Measurements from ENCODE around the gene ELOVL1. TPM values are rescaled to one million over a fixed set of nuclear protein-coding genes. Genes with fewer than 3 reads are reported as not detected.
A peak's percentile ranks its signal among the peaks of the same experiment; 100 is the strongest.

ELOVL1 gene
- polyA plus RNA-seq, 2 of the 4 experiments (the other 2 are of a cell fraction): 105 to 124 TPM

GRCh38 chr1:43382027-43382779, 14.4 kb upstream of the ELOVL1 start:
- ATAC-seq (peak in 1 of 2 experiments; percentile 14; a peak in 2 of 6 replicates), DNase-seq (ENCODE audit: low read depth in 1 of 2, low spot score in 1 of 2) (no peak), FAIRE-seq (no peak)
- Histone ChIP-seq H3K27ac (no peak overlapping the region), H3K4me1 (no peaks in the 10 kb centered on the region), H3K4me3 (no peak overlapping the region), H3K4me2 (no peak overlapping the region), H3K9me3 (no peaks in the 10 kb centered on the region)
- POLR2A ChIA-PET: interaction anchor here (0.5 kb wide), 1 partner anchor 29 kb away, joined by 14 read pairs; no protein-coding TSS in a partner anchor
- CTCF ChIA-PET: interaction anchor here (0.6 to 3.1 kb wide), 4 partner anchors 14 to 155 kb away, joined by 3 to 16 read pairs (median 6); partner anchors contain the start of gene CDC20
- 82% methylated on average over 6 of the region's 6 CpGs for WGBS (ENCODE audit: missing lambda C conversion rate)
- TF ChIP-seq RNF2 (IDR thresholded peaks at IDR 0.05; ENCODE audit: borderline replicate concordance, low read depth) (no peak), CHD2 (IDR thresholded peaks at IDR 0.05; ENCODE audit: low read length, partially characterized antibody) (no peak), FOSL2 (IDR thresholded peaks at IDR 0.05) (no peak), FOSL2 (CRISPR knock-in tag; IDR thresholded peaks at IDR 0.05) (no peak), E2F6 (IDR thresholded peaks at IDR 0.05; ENCODE audit: borderline replicate concordance, low read depth) (no peak), EHF (CRISPR knock-in tag; IDR thresholded peaks at IDR 0.05) (no peak), MAFK (IDR thresholded peaks at IDR 0.05; ENCODE audit: partially characterized antibody) (no peak), TP53 (CRISPR knock-in tag; IDR thresholded peaks at IDR 0.05) (no peak), BCL3 (IDR thresholded peaks at IDR 0.05) (no peak), PBX3 (IDR thresholded peaks at IDR 0.05) (no peak), HOXA7 (CRISPR knock-in tag; IDR thresholded peaks at IDR 0.05) (no peak), CBX2 (IDR thresholded peaks at IDR 0.05; ENCODE audit: borderline replicate concordance, low read depth) (no peak), HDAC2 (IDR thresholded peaks at IDR 0.05) (no peak), ZFP36 (IDR thresholded peaks at IDR 0.05; ENCODE audit: borderline replicate concordance, partially characterized antibody) (no peak)

GRCh38 chr1:43381612-43382011, 13.8 kb upstream of the ELOVL1 start:
- ChIA-PET CTCF (interaction anchor here (0.6 to 3.1 kb wide), 3 partner anchors 24 to 155 kb away, joined by 3 to 16 read pairs (median 9); partner anchors contain the start of gene CDC20), POLR2A (interaction anchor here (0.5 kb wide), 1 partner anchor 28 kb away, joined by 14 read pairs; no protein-coding TSS in a partner anchor)
- FAIRE-seq (no peak), ATAC-seq (no peak), DNase-seq (ENCODE audit: low read depth in 1 of 2, low spot score in 1 of 2) (no peak)
- no peak overlapping the region for H3K4me2 ChIP-seq
- no peak for TF ChIP-seq CHD4 (IDR thresholded peaks at IDR 0.05; ENCODE audit: borderline replicate concordance)
- TF ChIP-seq RCOR1 (IDR thresholded peaks at IDR 0.05; ENCODE audit: low read depth, low read length): no peak
- TF ChIP-seq MAX (IDR thresholded peaks at IDR 0.05): no peak
- TF ChIP-seq ZFP36 (IDR thresholded peaks at IDR 0.05; ENCODE audit: borderline replicate concordance, partially characterized antibody): no peak
- no peak for TF ChIP-seq E2F6 (IDR thresholded peaks at IDR 0.05; ENCODE audit: borderline replicate concordance, low read depth)
- TF ChIP-seq USF2 (IDR thresholded peaks at IDR 0.05): no peak
- TF ChIP-seq EHMT2 (IDR thresholded peaks at IDR 0.05; ENCODE audit: low read depth): no peak
- no peak for TF ChIP-seq CHD2 (IDR thresholded peaks at IDR 0.05; ENCODE audit: low read length, partially characterized antibody)
- no peak for TF ChIP-seq POLR2AphosphoS2 (conservative IDR thresholded peaks at IDR 0.05; ENCODE audit: low read length)
- no peak for TF ChIP-seq JUN (IDR thresholded peaks at IDR 0.05)
- TF ChIP-seq RAD21 (conservative IDR thresholded peaks at IDR 0.05 in 1 of 2, IDR thresholded peaks at IDR 0.05 in 1 of 2): no peak
- no peak for TF ChIP-seq ZC3H11A (IDR thresholded peaks at IDR 0.05)
- TF ChIP-seq CTCF (IDR thresholded peaks at IDR 0.05): no peak
- no peak for TF ChIP-seq CEBPB (IDR thresholded peaks at IDR 0.05)
- no peak for TF ChIP-seq MYC (IDR thresholded peaks at IDR 0.05; ENCODE audit: borderline replicate concordance, low read length)
- TF ChIP-seq KDM1A (IDR thresholded peaks at IDR 0.05; ENCODE audit: low read depth): no peak
- TF ChIP-seq SREBF2 (IDR thresholded peaks at IDR 0.05): no peak
- H3K4me1 ChIP-seq: no peaks in the 10 kb centered on the region
- no peak overlapping the region for H3K27ac ChIP-seq
- WGBS (ENCODE audit: missing lambda C conversion rate): 94% methylated on average over 3 of the region's 3 CpGs
- no peaks in the 10 kb centered on the region for H3K9me3 ChIP-seq
- H3K4me3 ChIP-seq: no peak overlapping the region

All from A549 (cell line).